GM21529 (cell line): Measurements from ENCODE around the gene GEMIN7.
A peak's percentile ranks its signal among the peaks of the same experiment; 100 is the strongest.
"Not testable (repeated sequence)": the region's sequence is repeated elsewhere in the genome, so short reads cannot be mapped to it uniquely, and the experiment has no call there.

Experiments
- ATAC-seq: cut with Tn5 transposase; IDR thresholded peaks from one replicate; pipeline ENCODE4 v1.9.1; 2021; ENCODE audit not compliant: unreplicated experiment

Gene GEMIN7

GRCh38 chr19:45102481-45102880, 23.4 kb downstream of the GEMIN7 start:
- ATAC-seq: no peak

GRCh38 chr19:45103156-45103507, 24.1 kb downstream of the GEMIN7 start:
- no peak for ATAC-seq

- ATAC-seq: no peak
These were observed 24.7 kb downstream of the GEMIN7 start for GRCh38 chr19:45103508-45104319.

- no peak for ATAC-seq
These were observed 25.7 kb downstream of the GEMIN7 start for GRCh38 chr19:45104658-45105349.

GRCh38 chr19:45106363-45106762, 27.3 kb downstream of the GEMIN7 start:
- not testable (repeated sequence) for ATAC-seq

- no peak for ATAC-seq
These were observed 28.6 kb downstream of the GEMIN7 start for GRCh38 chr19:45107621-45108150.

GRCh38 chr19:45110851-45111266, 31.8 kb downstream of the GEMIN7 start:
- no peak for ATAC-seq

GRCh38 chr19:45112111-45112827, 33.2 kb downstream of the GEMIN7 start:
- ATAC-seq: no peak

- no peak for ATAC-seq
These were observed 34.6 kb downstream of the GEMIN7 start for GRCh38 chr19:45113628-45114027.

GRCh38 chr19:45114116-45114515, 35.1 kb downstream of the GEMIN7 start:
- ATAC-seq: no peak

GRCh38 chr19:45115809-45116615, 37.0 kb downstream of the GEMIN7 start:
- ATAC-seq: no peak

- peak; percentile 47 for ATAC-seq
These were observed 38.1 kb downstream of the GEMIN7 start for GRCh38 chr19:45117167-45117594.

- ATAC-seq: peak; percentile 3
These were observed 38.6 kb downstream of the GEMIN7 start for GRCh38 chr19:45117671-45118070.

GRCh38 chr19:45118106-45118505, 39.0 kb downstream of the GEMIN7 start:
- ATAC-seq: peak; percentile 14

- ATAC-seq: peak; percentile 48
These were observed 39.7 kb downstream of the GEMIN7 start for GRCh38 chr19:45118591-45119355.

GRCh38 chr19:45119582-45119981, 40.5 kb downstream of the GEMIN7 start:
- ATAC-seq: no peak

- ATAC-seq: no peak
These were observed 42.8 kb downstream of the GEMIN7 start for GRCh38 chr19:45121827-45122345.

GRCh38 chr19:45122832-45123231, 43.8 kb downstream of the GEMIN7 start:
- ATAC-seq: no peak

- no peak for ATAC-seq
These were observed 44.4 kb downstream of the GEMIN7 start for GRCh38 chr19:45123440-45123850.

- ATAC-seq: no peak
These were observed 45.0 kb downstream of the GEMIN7 start for GRCh38 chr19:45124021-45124420.
